HEK293 (cell line): ENCODE results near the gene PSEN1.

Source experiments
- CTCF ChIA-PET: fragments of 350-600 bp; formaldehyde crosslinking; extraction: SDS; loops from one replicate; lab custom pipeline; 2021; ENCODE audit warnings: antibody characterized with exemption; lab: Yijun Ruan, JAX
- POLR2A ChIA-PET: fragments of 300-600 bp; formaldehyde crosslinking; extraction: SDS; loops from one replicate; lab custom pipeline; 2020; ENCODE audit warnings: antibody characterized with exemption, inconsistent platforms; lab: Yijun Ruan, JAX
- H3K27ac ChIP-seq: fragments of 200-500 bp; sonication (Bioruptor generic); 2 replicates; pipeline ENCODE4 v1.5.1; 2014; ENCODE audit warnings: low read depth, low read length, control low read depth, inconsistent platforms; ENCODE audit errors: extremely low read depth
- H3K36me3 ChIP-seq, 2 experiments: fragments of 200-500 bp in 1 of 2; sonication (Bioruptor generic) in 1 of 2; 1 replicate in 1 of 2; 2 replicates in 1 of 2; pipeline ENCODE4 v1.5.1; 2014 to 2017; ENCODE audit warnings: inconsistent platforms in 2 of 2, low read length in 2 of 2; ENCODE audit not compliant: control insufficient read depth in 2 of 2, insufficient read depth in 1 of 2
- H3K4me1 ChIP-seq: fragments of 200-500 bp; sonication (Bioruptor generic); 2 replicates; pipeline ENCODE4 v1.5.1; 2014; ENCODE audit warnings: mild to moderate bottlenecking, low read length, inconsistent platforms; ENCODE audit not compliant: control insufficient read depth, insufficient read depth
- H3K4me3 ChIP-seq: 2 replicates; pipeline ENCODE4 v1.5.1; 2011; ENCODE audit warnings: low read depth, mild to moderate bottlenecking, control low read depth, low read length, moderate library complexity
- H3K9me3 ChIP-seq: fragments of 200-500 bp; sonication (Bioruptor generic); 2 replicates; pipeline ENCODE4 v1.5.1; 2014; ENCODE audit warnings: low read depth, low read length, inconsistent platforms; ENCODE audit not compliant: control insufficient read depth, insufficient read depth
- FEZF1 ChIP-seq: fragments of 450-650 bp; formaldehyde crosslinking; IDR thresholded peaks from 2 replicates; pipeline ENCODE4 v1.5.1; 2016; ENCODE audit warnings: missing biosample characterization, missing genetic modification characterization
- HOXC10 ChIP-seq: sonication (generic); formaldehyde crosslinking; IDR thresholded peaks from 2 replicates; pipeline ENCODE4 v1.8.1; 2023; ENCODE audit warnings: mild to moderate bottlenecking, missing genetic modification reagents
- KLF17 ChIP-seq: fragments of 450-650 bp; formaldehyde crosslinking; IDR thresholded peaks from 2 replicates; pipeline ENCODE4 v1.5.1; 2016; ENCODE audit warnings: missing biosample characterization, missing genetic modification characterization
- KLF9 ChIP-seq: fragments of 450-650 bp; formaldehyde crosslinking; IDR thresholded peaks from 2 replicates; pipeline ENCODE4 v1.5.1; 2016; ENCODE audit warnings: missing biosample characterization, missing genetic modification characterization, low read depth
- SALL2 ChIP-seq: fragments of 450-650 bp; formaldehyde crosslinking; IDR thresholded peaks from 2 replicates; pipeline ENCODE4 v1.5.0; 2017; ENCODE audit warnings: missing biosample characterization, mild to moderate bottlenecking, missing genetic modification characterization, borderline replicate concordance
- SCRT2 ChIP-seq: fragments of 450-650 bp; formaldehyde crosslinking; IDR thresholded peaks from 2 replicates; pipeline ENCODE4 v1.5.1; 2016; ENCODE audit warnings: missing biosample characterization, missing genetic modification characterization
- ZBTB1 ChIP-seq: fragments of 450-650 bp; formaldehyde crosslinking; IDR thresholded peaks from 2 replicates; pipeline ENCODE4 v1.5.1; 2016; ENCODE audit warnings: missing biosample characterization, missing genetic modification characterization
- ZBTB20 ChIP-seq: fragments of 450-650 bp; formaldehyde crosslinking; IDR thresholded peaks from 2 replicates; pipeline ENCODE4 v1.5.1; 2016; ENCODE audit warnings: missing biosample characterization, missing genetic modification characterization
- ZFP37 ChIP-seq: fragments of 450-650 bp; formaldehyde crosslinking; IDR thresholded peaks from 2 replicates; pipeline ENCODE4 v1.5.1; 2016; ENCODE audit warnings: missing biosample characterization, missing genetic modification characterization
- ZIC2 ChIP-seq: fragments of 450-650 bp; formaldehyde crosslinking; IDR thresholded peaks from 2 replicates; pipeline ENCODE4 v1.5.1; 2016; ENCODE audit warnings: missing biosample characterization, missing genetic modification characterization
- ZNF121 ChIP-seq: fragments of 450-650 bp; formaldehyde crosslinking; IDR thresholded peaks from 2 replicates; pipeline ENCODE4 v1.5.1; 2016; ENCODE audit warnings: missing biosample characterization, missing genetic modification characterization
- ZNF132 ChIP-seq: fragments of 450-650 bp; formaldehyde crosslinking; IDR thresholded peaks from 2 replicates; pipeline ENCODE4 v1.5.1; 2017; ENCODE audit warnings: missing biosample characterization, missing genetic modification characterization, borderline replicate concordance
- ZNF16 ChIP-seq: fragments of 450-650 bp; formaldehyde crosslinking; IDR thresholded peaks from 2 replicates; pipeline ENCODE4 v1.5.1; 2016; ENCODE audit warnings: low read depth, missing biosample characterization, missing genetic modification characterization
- ZNF184 ChIP-seq: fragments of 450-650 bp; IDR thresholded peaks from 2 replicates; pipeline ENCODE4 v1.5.1; 2018; ENCODE audit warnings: missing biosample characterization, mild to moderate bottlenecking, missing genetic modification characterization
- ZNF274 ChIP-seq, 2 experiments: fragments of 200-500 bp in 1 of 2; fragments of 450-650 bp in 1 of 2; sonication (Bioruptor generic) in 1 of 2; formaldehyde crosslinking in 1 of 2; IDR thresholded peaks; 2 replicates each; pipeline versions ENCODE4 v1.5.1 to v1.6.1; 2014 to 2016; ENCODE audit warnings: borderline replicate concordance in 1 of 2, inconsistent platforms in 1 of 2, low read length in 1 of 2, missing biosample characterization in 1 of 2, missing genetic modification characterization in 1 of 2
- ZNF423 ChIP-seq: fragments of 450-650 bp; formaldehyde crosslinking; IDR thresholded peaks from 2 replicates; pipeline ENCODE4 v1.5.1; 2016; ENCODE audit warnings: missing biosample characterization, missing genetic modification characterization
- ZNF433 ChIP-seq: fragments of 450-650 bp; formaldehyde crosslinking; IDR thresholded peaks from 2 replicates; pipeline ENCODE4 v1.5.1; 2016; ENCODE audit warnings: missing biosample characterization, missing genetic modification characterization, low read depth
- ZNF621 ChIP-seq: fragments of 450-650 bp; formaldehyde crosslinking; IDR thresholded peaks from 2 replicates; pipeline ENCODE4 v1.5.1; 2017; ENCODE audit warnings: missing biosample characterization, missing genetic modification characterization
- ZNF704 ChIP-seq: fragments of 450-650 bp; formaldehyde crosslinking; IDR thresholded peaks from 2 replicates; pipeline ENCODE4 v1.5.1; 2016; ENCODE audit warnings: missing biosample characterization, missing genetic modification characterization
- ZSCAN18 ChIP-seq: fragments of 450-650 bp; formaldehyde crosslinking; IDR thresholded peaks from 2 replicates; pipeline ENCODE4 v1.5.1; 2016; ENCODE audit warnings: missing biosample characterization, missing genetic modification characterization

PSEN1 gene

DNA sequence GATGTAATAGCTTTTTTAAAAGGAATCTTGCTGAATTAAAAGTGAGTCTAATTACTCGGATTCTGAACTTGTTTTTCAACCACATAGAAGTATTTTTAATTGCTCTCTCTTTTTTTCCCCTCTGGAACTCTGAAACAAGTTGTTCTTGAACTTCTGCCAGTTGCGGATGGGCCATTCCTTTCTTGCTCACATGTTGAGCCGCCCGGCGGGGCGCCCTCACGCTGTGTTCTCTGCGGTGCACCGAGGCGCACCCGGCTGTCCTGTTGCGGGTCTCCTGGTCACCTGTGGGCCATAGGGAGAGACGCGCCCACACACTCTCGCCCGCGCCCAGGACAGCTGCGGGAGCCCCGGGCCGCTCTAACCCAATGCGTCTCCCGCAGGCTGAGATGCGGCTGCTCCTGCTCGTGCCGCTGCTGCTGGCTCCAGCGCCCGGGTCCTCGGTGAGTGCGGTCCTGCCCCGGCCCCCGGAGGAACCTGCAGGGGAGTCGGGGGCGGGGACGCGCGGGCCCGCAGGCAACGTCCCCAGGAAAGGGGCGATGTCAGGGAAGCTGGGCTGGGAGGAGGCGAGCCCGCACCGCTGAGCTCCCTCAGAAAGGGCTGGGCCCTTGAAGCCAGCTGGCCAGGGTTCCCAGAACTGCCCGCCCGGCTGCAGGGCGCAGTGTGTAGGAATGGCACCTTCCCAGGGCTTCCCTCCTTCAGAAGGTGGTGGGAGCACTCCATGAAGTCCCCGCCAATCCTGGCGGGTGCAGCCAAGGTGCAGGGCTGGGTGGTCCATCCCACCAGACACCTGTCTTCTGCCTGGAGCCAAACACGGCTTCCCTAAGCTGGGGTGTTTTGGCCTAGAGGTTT lies 103.3 kb downstream of the PSEN1 start:
- TF ChIP-seq ZNF423 (peak; percentile 37; the same call in 1 of the 2 replicates), SALL2 (tag by site-specific recombination) (no peak), ZBTB20 (no peak), SCRT2 (peak; percentile 11; the same call in 1 of the 2 replicates), ZNF132 (no peak), HOXC10 (CRISPR knock-in tag) (no peak), ZIC2 (tag by site-specific recombination) (peak; percentile 79)
- Histone ChIP-seq H3K9me3 (no peaks in the 10 kb centered on the region), H3K36me3 (no peaks in the 10 kb centered on the region), H3K4me1 (peaks cover 13% of the 10 kb centered on the region), H3K27ac (no peak overlapping the region), H3K4me3 (no peak overlapping the region)
- ChIA-PET CTCF (interaction anchor here (0.6 kb wide), 1 partner anchor 18 kb away, joined by 3 read pairs; no protein-coding TSS in a partner anchor), POLR2A (interaction anchor here (2.1 kb wide), 1 partner anchor 219 kb away, joined by 8 read pairs; the partner anchor contains the start of gene NUMB)

GRCh38 chr14:73240816-73241480 lies 104.6 kb downstream of the PSEN1 start:
- POLR2A ChIA-PET: no interaction called here
- Histone ChIP-seq H3K36me3 (no peaks in the 10 kb centered on the region), H3K4me3 (no peak overlapping the region), H3K9me3 (no peaks in the 10 kb centered on the region), H3K4me1 (peaks cover 7% of the 10 kb centered on the region), H3K27ac (no peak overlapping the region)
- TF ChIP-seq ZIC2 (tag by site-specific recombination): peak; percentile 25; the same call in 1 of the 2 replicates
- TF ChIP-seq KLF9 (tag by site-specific recombination): no peak
- CTCF ChIA-PET: no interaction called here

GRCh38 chr14:73241481-73242165 lies 105.3 kb downstream of the PSEN1 start:
- ChIA-PET POLR2A (no interaction called here), CTCF (interaction anchor here (0.5 kb wide), 1 partner anchor 207 kb away, joined by 3 read pairs; no protein-coding TSS in a partner anchor)
- Histone ChIP-seq H3K27ac (no peak overlapping the region), H3K36me3 (no peaks in the 10 kb centered on the region), H3K4me3 (no peak overlapping the region), H3K4me1 (peaks cover 7% of the 10 kb centered on the region), H3K9me3 (no peaks in the 10 kb centered on the region)
- TF ChIP-seq ZNF16: no peak
- TF ChIP-seq ZSCAN18 (tag by site-specific recombination): no peak
- no peak for TF ChIP-seq ZBTB1 (tag by site-specific recombination)
- TF ChIP-seq ZNF704 (tag by site-specific recombination): no peak
- TF ChIP-seq ZNF423: no peak
- no peak for TF ChIP-seq ZNF274 (IDR thresholded peaks at IDR 0.05; ENCODE audit: low read length)
- TF ChIP-seq ZNF274 (tag by site-specific recombination; IDR thresholded peaks at IDR 0.05; ENCODE audit: borderline replicate concordance): no peak
- no peak for TF ChIP-seq FEZF1 (tag by site-specific recombination)
- no peak for TF ChIP-seq ZFP37
- no peak for TF ChIP-seq ZNF433 (tag by site-specific recombination)
- TF ChIP-seq ZNF121 (tag by site-specific recombination): no peak
- no peak for TF ChIP-seq KLF17 (tag by site-specific recombination)
- no peak for TF ChIP-seq ZNF184
- TF ChIP-seq ZNF621 (tag by site-specific recombination): no peak
